Smooth muscle cell (in vitro differentiated cells): ENCODE measurements around the gene TEX30. TPM values are rescaled to one million over a fixed set of nuclear protein-coding genes. Genes with fewer than 3 reads are reported as not detected.
"Not testable (repeated sequence)": the region's sequence is repeated elsewhere in the genome, so short reads cannot be mapped to it uniquely, and the experiment has no call there.

Experiments
- DNase-seq: peaks from one replicate; lab custom pipeline; 2025; ENCODE audit not compliant: unreplicated experiment; lab: John Stamatoyannopoulos, UW
- H2AFZ ChIP-seq: fragments of 200-600 bp; sonication (generic); 2 replicates; pipeline ENCODE4 v1.6.0; 2016; ENCODE audit warnings: antibody characterized with exemption, low read depth, mild to moderate bottlenecking
- H3F3A ChIP-seq: fragments of 200-600 bp; sonication (generic); 2 replicates; pipeline ENCODE4 v1.6.0; 2017; ENCODE audit warnings: antibody characterized with exemption, low read depth
- H3K27ac ChIP-seq: fragments of 200-600 bp; sonication (generic); 2 replicates; pipeline ENCODE4 v1.5.1; 2016; ENCODE audit warnings: low read depth, mild to moderate bottlenecking
- H3K27me3 ChIP-seq: fragments of 200-600 bp; sonication (generic); 2 replicates; pipeline ENCODE4 v1.6.1; 2016; ENCODE audit warnings: low read depth, mild to moderate bottlenecking
- H3K36me3 ChIP-seq: fragments of 200-600 bp; sonication (generic); 2 replicates; pipeline ENCODE4 v1.5.1; 2016; ENCODE audit warnings: low read depth
- H3K4me1 ChIP-seq: fragments of 200-600 bp; sonication (generic); 2 replicates; pipeline ENCODE4 v1.5.1; 2016; ENCODE audit warnings: low read depth
- H3K4me2 ChIP-seq: fragments of 200-600 bp; sonication (generic); 2 replicates; pipeline ENCODE4 v1.6.0; 2016; ENCODE audit warnings: mild to moderate bottlenecking
- H3K4me3 ChIP-seq: fragments of 200-600 bp; sonication (generic); 2 replicates; pipeline ENCODE4 v1.5.1; 2016; ENCODE audit warnings: mild to moderate bottlenecking
- H3K79me2 ChIP-seq: fragments of 200-600 bp; sonication (generic); 2 replicates; pipeline ENCODE4 v1.6.0; 2016; ENCODE audit warnings: low read depth, mild to moderate bottlenecking
- H3K9ac ChIP-seq: fragments of 200-600 bp; sonication (generic); 2 replicates; pipeline ENCODE4 v1.6.0; 2016; ENCODE audit warnings: low read depth
- H3K9me3 ChIP-seq: fragments of 200-600 bp; sonication (generic); replicated peaks from 2 replicates; pipeline ENCODE4 v1.5.1; 2016; ENCODE audit warnings: low read depth
- H4K20me1 ChIP-seq: fragments of 200-600 bp; sonication (generic); 2 replicates; pipeline ENCODE4 v1.6.0; 2016; ENCODE audit warnings: low read depth
- CTCF ChIP-seq: fragments of 200-600 bp; sonication (generic); IDR thresholded peaks from 2 replicates; pipeline ENCODE4 v1.5.1; 2017; ENCODE audit warnings: borderline replicate concordance, mild to moderate bottlenecking, antibody characterized with exemption; ENCODE audit not compliant: insufficient read depth, poor library complexity, severe bottlenecking
- WGBS: methylation state at CpG from one replicate; pipeline ENCODE4 v1.1.7; 2016; ENCODE audit warnings: low lambda C conversion rate; 5-methylcytosine and 5-hydroxymethylcytosine counted together
- polyA plus RNA-seq: library from polyadenylated mRNA; unstranded; fragments of >200 nt; fragmentation: Nextera tagmentation; extraction: Ambion mirVana; gene quantifications from 2 replicates; pipeline ENCODE4 v1.2.1, GENCODE V29; 2016
- total RNA-seq: library from RNA; depleted of rRNA; stranded (reverse); fragments of >200 nt; gene quantifications from 2 replicates; pipeline ENCODE4 v1.2.3, GENCODE V29; 2014

Gene TEX30
- total and polyA plus RNA-seq, 2 experiments from 2014 or later: 14.0 to 17.4 TPM

- no peaks in the 10 kb centered on the region for H3K27me3 ChIP-seq
- TF ChIP-seq CTCF: no peak
- H3K79me2 ChIP-seq: no peaks in the 10 kb centered on the region
- no peak for DNase-seq
- no peak overlapping the region for H3K4me2 ChIP-seq
- H4K20me1 ChIP-seq: no peaks in the 10 kb centered on the region
- H3K9ac ChIP-seq: no peak overlapping the region
- no peak overlapping the region for H2AFZ ChIP-seq
- no peak overlapping the region for H3K27ac ChIP-seq
- peaks cover 14% of the 10 kb centered on the region for H3K36me3 ChIP-seq
- H3F3A ChIP-seq: no peaks in the 10 kb centered on the region
- no peaks in the 10 kb centered on the region for H3K4me1 ChIP-seq
- no peaks in the 10 kb centered on the region for H3K9me3 ChIP-seq
- 53% methylated on average over 1 of the region's 1 CpG for WGBS
- no peak overlapping the region for H3K4me3 ChIP-seq
Measured at GRCh38 chr13:102792396-102792795, 18.8 kb upstream of the TEX30 start.

GRCh38 chr13:102788683-102789082 lies 15.1 kb upstream of the TEX30 start:
- Histone ChIP-seq H3K4me2 (no peak overlapping the region), H3F3A (no peaks in the 10 kb centered on the region), H3K4me3 (no peak overlapping the region), H3K27ac (no peak overlapping the region), H3K27me3 (no peaks in the 10 kb centered on the region), H3K36me3 (peaks cover 14% of the 10 kb centered on the region), H3K79me2 (no peaks in the 10 kb centered on the region), H4K20me1 (no peaks in the 10 kb centered on the region), H3K9ac (no peak overlapping the region), H3K9me3 (no peaks in the 10 kb centered on the region), H2AFZ (no peak overlapping the region), H3K4me1 (no peaks in the 10 kb centered on the region)
- no peak for DNase-seq
- 98% methylated on average over 8 of the region's 8 CpGs for WGBS
- TF ChIP-seq CTCF: no peak

GRCh38 chr13:102784483-102784882 lies 10.9 kb upstream of the TEX30 start:
- WGBS: 90% methylated on average over 3 of the region's 3 CpGs
- Histone ChIP-seq H3K4me1 (no peaks in the 10 kb centered on the region), H3K27ac (no peak overlapping the region), H3K36me3 (no peaks in the 10 kb centered on the region), H4K20me1 (no peaks in the 10 kb centered on the region), H3K27me3 (no peaks in the 10 kb centered on the region), H3K4me2 (no peak overlapping the region), H3K4me3 (no peak overlapping the region), H3F3A (no peaks in the 10 kb centered on the region), H2AFZ (no peak overlapping the region), H3K9ac (no peak overlapping the region), H3K9me3 (no peaks in the 10 kb centered on the region), H3K79me2 (no peaks in the 10 kb centered on the region)
- TF ChIP-seq CTCF: no peak
- no peak for DNase-seq

GRCh38 chr13:102781591-102781990 lies 8.0 kb upstream of the TEX30 start:
- no peak overlapping the region for H3K27ac ChIP-seq
- no peak overlapping the region for H3K4me3 ChIP-seq
- no peaks in the 10 kb centered on the region for H3K4me1 ChIP-seq
- no peak for DNase-seq
- no peaks in the 10 kb centered on the region for H3F3A ChIP-seq
- no peak overlapping the region for H2AFZ ChIP-seq
- H3K9me3 ChIP-seq: no peaks in the 10 kb centered on the region
- H3K27me3 ChIP-seq: no peaks in the 10 kb centered on the region
- H4K20me1 ChIP-seq: no peaks in the 10 kb centered on the region
- H3K36me3 ChIP-seq: no peaks in the 10 kb centered on the region
- no peak overlapping the region for H3K9ac ChIP-seq
- no peak for TF ChIP-seq CTCF
- H3K79me2 ChIP-seq: no peaks in the 10 kb centered on the region
- no peak overlapping the region for H3K4me2 ChIP-seq
- WGBS: 100% methylated on average over 1 of the region's 1 CpG

- not testable (repeated sequence) for H3K79me2 ChIP-seq, H3F3A ChIP-seq, H3K4me1 ChIP-seq, H4K20me1 ChIP-seq, H3K27ac ChIP-seq, H2AFZ ChIP-seq, H3K4me3 ChIP-seq, H3K9ac ChIP-seq, H3K9me3 ChIP-seq, H3K4me2 ChIP-seq, H3K27me3 ChIP-seq, DNase-seq, H3K36me3 ChIP-seq
- WGBS: 69% methylated on average over 4 of the region's 4 CpGs
Measured at GRCh38 chr13:102780656-102781055, 7.1 kb upstream of the TEX30 start.
